Stimulated activated effector memory CD8-positive, alpha-beta T cell treated with anti-CD3 and anti-CD28 coated beads, Interleukin-12 subunit alpha, Interleukin-12 subunit beta, amount 100 ng/mL, for 72 hours (primary cell): ENCODE results near the gene TSKS.

Experiments
- ATAC-seq: fragments of 150-1000 bp; cut with Tn5 transposase; 2 replicates; pipeline ENCODE4 v1.10.0; 2021
- DNase-seq, 2 donors: peaks; one replicate each; pipeline ENCODE4 v3.0.0; 2021 to 2022; ENCODE audit warnings: low spot score in 2 of 2
- H3K27ac Mint-ChIP-seq: one replicate; pipeline ENCODE4 v1.8.0; 2022; ENCODE audit warnings: mild to moderate bottlenecking, mixed read lengths
- H3K36me3 Mint-ChIP-seq: one replicate; pipeline ENCODE4 v1.8.0; 2022; ENCODE audit warnings: mild to moderate bottlenecking, mixed read lengths
- H3K4me1 Mint-ChIP-seq: one replicate; pipeline ENCODE4 v1.8.0; 2022; ENCODE audit warnings: mixed read lengths
- H3K4me3 Mint-ChIP-seq: one replicate; pipeline ENCODE4 v1.8.0; 2022; ENCODE audit warnings: mild to moderate bottlenecking, mixed read lengths
- H3K9me3 Mint-ChIP-seq: one replicate; pipeline ENCODE4 v1.8.0; 2022; ENCODE audit warnings: mixed read lengths

The TSKS gene

GRCh38 chr19:49801966-49802661, 39.0 kb upstream of the TSKS start:
- no peaks in the 10 kb centered on the region for H3K9me3 Mint-ChIP-seq
- H3K4me1 Mint-ChIP-seq: no peaks in the 10 kb centered on the region
- DNase-seq: no peak
- no peak for ATAC-seq
- no peak overlapping the region for H3K27ac Mint-ChIP-seq
- no peak overlapping the region for H3K4me3 Mint-ChIP-seq
- peaks cover 63% of the 10 kb centered on the region for H3K36me3 Mint-ChIP-seq

GRCh38 chr19:49801401-49801888, 38.3 kb upstream of the TSKS start:
- no peak overlapping the region for H3K27ac Mint-ChIP-seq
- H3K36me3 Mint-ChIP-seq: peaks cover 66% of the 10 kb centered on the region
- ATAC-seq (no peak), DNase-seq (no peak)
- no peaks in the 10 kb centered on the region for H3K4me1 Mint-ChIP-seq
- H3K4me3 Mint-ChIP-seq: no peak overlapping the region
- no peaks in the 10 kb centered on the region for H3K9me3 Mint-ChIP-seq

- H3K27ac Mint-ChIP-seq: no peak overlapping the region
- H3K9me3 Mint-ChIP-seq: no peaks in the 10 kb centered on the region
- H3K36me3 Mint-ChIP-seq: peaks cover 73% of the 10 kb centered on the region
- H3K4me3 Mint-ChIP-seq: no peak overlapping the region
- H3K4me1 Mint-ChIP-seq: no peaks in the 10 kb centered on the region
- no peak for ATAC-seq
- DNase-seq: no peak
Observed at GRCh38 chr19:49800771-49801170, 37.7 kb upstream of the TSKS start.

- DNase-seq (no peak), ATAC-seq (peak; percentile 18)
- Mint-ChIP-seq H3K4me3 (no peak overlapping the region), H3K27ac (no peak overlapping the region), H3K36me3 (peaks cover 80% of the 10 kb centered on the region), H3K9me3 (no peaks in the 10 kb centered on the region), H3K4me1 (no peaks in the 10 kb centered on the region)
Observed at GRCh38 chr19:49799798-49800376, 36.8 kb upstream of the TSKS start.

GRCh38 chr19:49799271-49799797, 36.2 kb upstream of the TSKS start:
- no peak for DNase-seq
- Mint-ChIP-seq H3K36me3 (peaks cover 80% of the 10 kb centered on the region), H3K27ac (no peak overlapping the region), H3K4me1 (no peaks in the 10 kb centered on the region), H3K4me3 (no peak overlapping the region), H3K9me3 (no peaks in the 10 kb centered on the region)
- ATAC-seq: no peak

GRCh38 chr19:49798574-49798973, 35.5 kb upstream of the TSKS start:
- no peak overlapping the region for H3K27ac Mint-ChIP-seq
- no peak for ATAC-seq
- peaks cover under 1% of the 10 kb centered on the region for H3K4me1 Mint-ChIP-seq
- H3K36me3 Mint-ChIP-seq: peaks cover 80% of the 10 kb centered on the region
- no peak overlapping the region for H3K4me3 Mint-ChIP-seq
- H3K9me3 Mint-ChIP-seq: no peaks in the 10 kb centered on the region
- DNase-seq: no peak

GRCh38 chr19:49795615-49796014, 32.5 kb upstream of the TSKS start:
- H3K4me3 Mint-ChIP-seq: no peak overlapping the region
- peaks cover 88% of the 10 kb centered on the region for H3K36me3 Mint-ChIP-seq

GRCh38 chr19:49793561-49793840, 30.4 kb upstream of the TSKS start:
- Mint-ChIP-seq H3K36me3 (peaks cover 90% of the 10 kb centered on the region), H3K27ac (peak overlapping the region; percentile 24), H3K4me3 (no peak overlapping the region), H3K4me1 (peaks cover 19% of the 10 kb centered on the region), H3K9me3 (no peaks in the 10 kb centered on the region)
- peak; percentile 77 for ATAC-seq
- DNase-seq: no peak

More at GRCh38 chr19:49795615-49796014, 32.5 kb upstream of the TSKS start:
- peaks cover 12% of the 10 kb centered on the region for H3K4me1 Mint-ChIP-seq
- H3K27ac Mint-ChIP-seq: no peak overlapping the region
- H3K9me3 Mint-ChIP-seq: no peaks in the 10 kb centered on the region
- ATAC-seq (no peak), DNase-seq (no peak)

- Mint-ChIP-seq H3K4me1 (peaks cover 23% of the 10 kb centered on the region), H3K4me3 (no peak overlapping the region), H3K36me3 (peaks cover 90% of the 10 kb centered on the region), H3K27ac (peak overlapping the region; percentile 24), H3K9me3 (no peaks in the 10 kb centered on the region)
- ATAC-seq (no peak), DNase-seq (no peak)
Observed at GRCh38 chr19:49792829-49793560, 29.9 kb upstream of the TSKS start.

- peak overlapping the region; percentile 24 for H3K27ac Mint-ChIP-seq
- ATAC-seq: no peak
- no peak for DNase-seq
- H3K9me3 Mint-ChIP-seq: no peaks in the 10 kb centered on the region
- no peak overlapping the region for H3K4me3 Mint-ChIP-seq
- peaks cover 90% of the 10 kb centered on the region for H3K36me3 Mint-ChIP-seq
- peaks cover 23% of the 10 kb centered on the region for H3K4me1 Mint-ChIP-seq
Observed at GRCh38 chr19:49791776-49792445, 28.8 kb upstream of the TSKS start.

- Mint-ChIP-seq H3K36me3 (peaks cover 92% of the 10 kb centered on the region), H3K4me1 (peaks cover 23% of the 10 kb centered on the region), H3K27ac (peak overlapping the region; percentile 32), H3K4me3 (no peak overlapping the region), H3K9me3 (no peaks in the 10 kb centered on the region)
- DNase-seq (no peak), ATAC-seq (no peak)
Observed at GRCh38 chr19:49790866-49791265, 27.8 kb upstream of the TSKS start.

GRCh38 chr19:49788857-49789256, 25.8 kb upstream of the TSKS start:
- H3K4me1 Mint-ChIP-seq: peaks cover 30% of the 10 kb centered on the region
- H3K27ac Mint-ChIP-seq: peak overlapping the region; percentile 73
- ATAC-seq: no peak
- H3K36me3 Mint-ChIP-seq: peaks cover 92% of the 10 kb centered on the region
- DNase-seq: no peak
- H3K4me3 Mint-ChIP-seq: no peak overlapping the region
- H3K9me3 Mint-ChIP-seq: no peaks in the 10 kb centered on the region

- DNase-seq (no peak), ATAC-seq (no peak)
- H3K27ac Mint-ChIP-seq: peak overlapping the region; percentile 73
- peaks cover 92% of the 10 kb centered on the region for H3K36me3 Mint-ChIP-seq
- H3K4me3 Mint-ChIP-seq: no peak overlapping the region
- peaks cover 24% of the 10 kb centered on the region for H3K4me1 Mint-ChIP-seq
- no peaks in the 10 kb centered on the region for H3K9me3 Mint-ChIP-seq
Observed at GRCh38 chr19:49787746-49788145, 24.6 kb upstream of the TSKS start.

GRCh38 chr19:49786376-49786820, 23.3 kb upstream of the TSKS start:
- H3K36me3 Mint-ChIP-seq: peaks cover 94% of the 10 kb centered on the region
- H3K4me1 Mint-ChIP-seq: peaks cover 24% of the 10 kb centered on the region
- H3K4me3 Mint-ChIP-seq: no peak overlapping the region
- DNase-seq (no peak), ATAC-seq (no peak)
- peak overlapping the region; percentile 67 for H3K27ac Mint-ChIP-seq
- H3K9me3 Mint-ChIP-seq: no peaks in the 10 kb centered on the region

GRCh38 chr19:49782515-49782914, 19.4 kb upstream of the TSKS start:
- no peak overlapping the region for H3K27ac Mint-ChIP-seq
- peaks cover 76% of the 10 kb centered on the region for H3K36me3 Mint-ChIP-seq

More at GRCh38 chr19:49782515-49782914, 19.4 kb upstream of the TSKS start:
- DNase-seq (no peak), ATAC-seq (no peak)
- H3K9me3 Mint-ChIP-seq: no peaks in the 10 kb centered on the region
- H3K4me3 Mint-ChIP-seq: no peak overlapping the region
- peaks cover 25% of the 10 kb centered on the region for H3K4me1 Mint-ChIP-seq
